Head of caudate nucleus (tissue), 42 donors: ENCODE measurements around the gene PILRA.

Experiments
- DNase-seq, 42 donors: peaks; one replicate each; pipeline versions ENCODE4 v3.0.0 to v3.0.0-alpha.2; 2020 to 2021; ENCODE audit warnings: mixed read lengths in 7 of 42
- intact Hi-C: fragments of 100-400 bp; cut with DNase I; formaldehyde crosslinking; loops from one replicate; pipeline ENCODE4 v1.15.0; 2022

The PILRA gene

GRCh38 chr7:100429637-100430492, 56.6 kb downstream of the PILRA start, which contains the start of gene MEPCE:
Gene MEPCE, plus strand, starts transcription at chr7:100429831. Its CDS starts 188 bp downstream, at chr7:100430019.
- DNase-seq = peak; percentile 87 to 97 (median 95)
- intact Hi-C loops = loop anchor here (2.0 kb wide), 1 partner anchor 37 kb away; no protein-coding TSS in a partner anchor

GRCh38 chr7:100430493-100431285, 57.4 kb downstream of the PILRA start:
- intact Hi-C loops = no loop called here
- peak in 11 of 42 donors; percentile 18 to 58 (median 27) for DNase-seq

- peak in 2 of 42 donors; percentile 14 to 35 for DNase-seq
These were observed 58.0 kb downstream of the PILRA start for GRCh38 chr7:100431286-100431735.

GRCh38 chr7:100432053-100432452, 58.8 kb downstream of the PILRA start:
- intact Hi-C loops = no loop called here
- DNase-seq = peak in 1 of 42 donors; percentile 1

More at GRCh38 chr7:100431286-100431735, 58.0 kb downstream of the PILRA start:
- intact Hi-C loops = no loop called here

GRCh38 chr7:100432621-100433275, 59.5 kb downstream of the PILRA start:
- peak in 1 of 42 donors; percentile 32 for DNase-seq
- intact Hi-C loops = no loop called here

GRCh38 chr7:100433276-100433591, 59.9 kb downstream of the PILRA start:
- intact Hi-C loops = no loop called here
- DNase-seq = peak in 1 of 42 donors; percentile 9

GRCh38 chr7:100433592-100434296, 60.5 kb downstream of the PILRA start:
- DNase-seq = peak in 1 of 42 donors; percentile 12
- intact Hi-C loops = no loop called here

- intact Hi-C loops = loop anchor here (5.0 kb wide), 1 partner anchor 43 kb away; the partner anchor contains the start of gene TSC22D4
These were observed 61.2 kb downstream of the PILRA start for GRCh38 chr7:100434297-100435144.

GRCh38 chr7:100435401-100436304, 62.4 kb downstream of the PILRA start:
- intact Hi-C loops = loop anchor here (5.0 kb wide), 1 partner anchor 42 kb away; the partner anchor contains the start of gene TSC22D4
- peak in 31 of 42 donors; percentile 19 to 67 (median 33) for DNase-seq

More at GRCh38 chr7:100434297-100435144, 61.2 kb downstream of the PILRA start:
- peak in 3 of 42 donors; percentile 4 to 16 (median 12) for DNase-seq

GRCh38 chr7:100437150-100438100, 64.1 kb downstream of the PILRA start:
- peak in 9 of 42 donors; percentile 1 to 37 (median 14) for DNase-seq
- intact Hi-C loops = loop anchor here (5.0 kb wide), 1 partner anchor 40 kb away; the partner anchor contains the start of gene TSC22D4

- DNase-seq = no peak
- intact Hi-C loops = loop anchor here (5.0 kb wide), 1 partner anchor 39 kb away; the partner anchor contains the start of gene TSC22D4
These were observed 64.9 kb downstream of the PILRA start for GRCh38 chr7:100438172-100438571.

- intact Hi-C loops = loop anchor here (5.0 kb wide), 1 partner anchor 39 kb away; the partner anchor contains the start of gene TSC22D4
- DNase-seq = peak in 8 of 42 donors; percentile 2 to 26 (median 4)
These were observed 65.4 kb downstream of the PILRA start for GRCh38 chr7:100438731-100439130.

GRCh38 chr7:100439244-100439643, 66.0 kb downstream of the PILRA start:
- intact Hi-C loops = loop anchor here (5.0 kb wide), 1 partner anchor 38 kb away; the partner anchor contains the start of gene TSC22D4
- peak in 6 of 42 donors; percentile 1 to 24 (median 6) for DNase-seq

- peak in 4 of 42 donors; percentile 0 to 4 (median 3) for DNase-seq
- intact Hi-C loops = no loop called here
These were observed 68.6 kb downstream of the PILRA start for GRCh38 chr7:100441641-100442535.
